Activated CD8-positive, alpha-beta memory T cell treated with anti-CD3 and anti-CD28 coated beads, Interleukin-2, amount 50 U/mL, for 1 hour (primary cell): ENCODE measurements around the gene MARCO.
"Not testable (repeated sequence)": the region's sequence is repeated elsewhere in the genome, so short reads cannot be mapped to it uniquely, and the experiment has no call there.

Experiments used
- DNase-seq: peaks from one replicate; pipeline ENCODE4 v3.0.0-alpha.2; 2020; ENCODE audit errors: extremely low read depth

The MARCO gene

GRCh38 chr2:118974103-118974993 lies 32.4 kb downstream of the MARCO start:
- DNase-seq: no peak

DNA sequence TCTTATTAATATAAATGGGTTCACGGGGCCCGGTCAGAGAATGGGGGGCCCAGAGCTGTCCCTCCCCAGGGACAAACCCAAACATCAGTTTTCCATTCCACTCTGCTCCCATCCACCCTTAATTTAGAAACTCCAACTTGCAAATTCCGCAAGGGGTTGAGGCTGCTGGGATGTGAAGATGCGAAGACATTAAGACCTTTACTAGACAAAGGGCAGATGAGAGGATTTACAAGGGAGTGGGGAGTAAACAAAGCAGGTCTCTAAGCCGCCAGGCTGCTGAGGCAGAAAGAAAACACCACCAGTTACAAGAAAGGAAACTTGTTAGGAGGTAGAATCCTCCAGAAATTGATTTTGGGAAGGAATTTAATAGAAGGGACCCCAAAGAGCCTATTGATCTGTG lies 33.1 kb downstream of the MARCO start:
- DNase-seq: no peak

DNA sequence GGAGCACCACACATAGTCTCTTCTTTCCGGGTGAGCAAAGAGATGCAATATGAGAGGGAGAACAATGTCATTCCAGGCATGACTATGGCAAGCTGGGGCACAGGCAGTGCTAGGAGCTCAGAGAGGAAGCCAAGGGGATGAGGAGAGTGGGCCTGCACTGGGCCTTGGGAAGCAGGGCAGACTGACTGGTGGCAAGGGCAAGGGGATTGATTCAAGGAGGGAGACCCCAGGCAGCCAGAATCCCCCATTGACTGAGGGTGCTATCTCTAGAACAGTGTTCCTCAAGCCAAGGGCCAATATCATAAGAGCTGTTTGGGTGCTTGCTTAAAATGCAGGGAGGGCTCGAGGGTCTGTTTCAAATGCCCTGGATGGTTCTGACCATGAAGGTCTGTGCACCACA lies 36.1 kb downstream of the MARCO start:
- DNase-seq: no peak

- DNase-seq: no peak
Measured at GRCh38 chr2:118979152-118979861, 37.3 kb downstream of the MARCO start.

GRCh38 chr2:118980022-118980421 lies 38.0 kb downstream of the MARCO start:
- DNase-seq: no peak

GRCh38 chr2:118980573-118980972 lies 38.6 kb downstream of the MARCO start:
- no peak for DNase-seq

- DNase-seq: no peak
Measured at GRCh38 chr2:118981632-118982031, 39.6 kb downstream of the MARCO start.

- no peak for DNase-seq
Measured at GRCh38 chr2:118982039-118982438, 40.0 kb downstream of the MARCO start.

GRCh38 chr2:118983133-118983532 lies 41.1 kb downstream of the MARCO start:
- no peak for DNase-seq

- DNase-seq: no peak
Measured at GRCh38 chr2:118983915-118984314, 41.9 kb downstream of the MARCO start.

DNA sequence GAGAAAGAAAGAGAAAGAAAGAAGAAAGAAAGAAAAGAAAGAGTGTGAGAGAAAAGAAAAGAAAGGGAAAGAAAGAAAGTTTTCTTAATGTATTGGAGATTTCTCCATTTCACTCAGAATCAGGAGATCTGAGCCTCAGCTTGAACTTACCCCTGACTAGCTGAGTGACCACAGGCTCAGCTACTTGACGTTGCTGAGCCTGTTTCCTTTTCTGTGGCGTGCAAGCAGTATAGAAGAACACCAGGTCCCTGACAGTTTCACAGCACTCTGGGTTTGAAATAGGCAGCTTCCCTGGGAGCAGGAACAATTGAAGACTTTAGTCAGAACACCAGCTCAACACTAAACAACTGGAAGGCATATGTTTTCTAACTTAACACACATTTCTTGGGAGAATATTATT lies 44.7 kb downstream of the MARCO start:
- DNase-seq: no peak

DNA sequence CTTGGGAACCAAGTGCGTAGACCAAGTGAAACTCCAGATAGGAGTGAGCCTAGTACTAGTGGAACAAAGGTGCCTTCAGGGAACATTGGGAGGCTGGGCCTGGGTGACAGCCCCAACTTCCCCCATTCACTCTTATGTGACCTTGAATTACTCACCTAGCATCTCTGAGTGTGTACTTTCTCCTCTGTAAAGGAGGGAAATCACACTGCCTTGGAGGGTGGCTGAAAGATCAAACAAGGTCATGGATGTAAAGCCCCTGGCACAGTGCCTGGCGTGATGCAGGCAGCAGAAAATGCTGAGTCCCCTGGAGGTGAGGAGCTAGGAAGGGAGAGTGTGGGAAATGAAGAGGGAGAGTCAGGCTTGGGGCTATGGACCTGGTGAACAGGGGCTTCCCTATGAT lies 45.9 kb downstream of the MARCO start:
- DNase-seq: no peak

DNA sequence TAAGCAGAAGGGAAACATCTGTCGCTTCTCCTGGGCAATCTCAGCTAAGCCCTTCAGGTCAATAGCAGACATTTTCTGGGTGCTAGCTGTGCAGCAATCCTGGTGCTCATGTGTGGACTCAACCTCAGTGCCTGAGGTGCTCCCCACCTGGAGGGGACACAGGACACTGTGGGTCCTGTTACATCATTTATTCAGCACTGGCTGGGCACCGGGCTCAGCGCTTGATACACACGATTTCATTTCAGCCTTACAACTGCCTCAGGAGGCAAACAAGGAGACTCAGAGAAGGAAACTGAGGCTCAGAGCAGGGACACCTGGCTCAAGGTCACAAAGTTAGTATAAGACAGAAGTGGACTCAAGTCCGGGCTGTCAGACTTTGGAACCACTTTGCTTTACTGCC lies 46.7 kb downstream of the MARCO start:
- no peak for DNase-seq

DNA sequence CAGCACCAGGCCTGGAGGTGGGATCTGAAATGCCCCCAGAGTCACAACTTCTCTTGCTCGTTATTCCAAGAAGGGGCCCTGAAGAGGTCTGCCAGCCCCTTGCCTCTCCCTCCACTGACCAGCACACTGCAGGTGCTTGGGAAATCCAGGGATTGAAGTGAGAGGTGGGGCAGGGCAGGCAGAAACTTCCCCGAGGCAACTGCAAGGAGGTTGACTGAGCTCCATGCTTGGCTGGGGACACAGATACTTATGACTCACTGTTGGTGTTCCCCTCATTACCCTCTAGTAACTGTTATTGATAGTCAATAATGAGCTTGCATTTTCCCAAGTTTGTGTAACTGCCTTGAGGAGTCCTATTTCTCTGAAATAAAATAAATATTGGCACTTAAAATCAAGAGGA lies 47.5 kb downstream of the MARCO start:
- no peak for DNase-seq

DNA sequence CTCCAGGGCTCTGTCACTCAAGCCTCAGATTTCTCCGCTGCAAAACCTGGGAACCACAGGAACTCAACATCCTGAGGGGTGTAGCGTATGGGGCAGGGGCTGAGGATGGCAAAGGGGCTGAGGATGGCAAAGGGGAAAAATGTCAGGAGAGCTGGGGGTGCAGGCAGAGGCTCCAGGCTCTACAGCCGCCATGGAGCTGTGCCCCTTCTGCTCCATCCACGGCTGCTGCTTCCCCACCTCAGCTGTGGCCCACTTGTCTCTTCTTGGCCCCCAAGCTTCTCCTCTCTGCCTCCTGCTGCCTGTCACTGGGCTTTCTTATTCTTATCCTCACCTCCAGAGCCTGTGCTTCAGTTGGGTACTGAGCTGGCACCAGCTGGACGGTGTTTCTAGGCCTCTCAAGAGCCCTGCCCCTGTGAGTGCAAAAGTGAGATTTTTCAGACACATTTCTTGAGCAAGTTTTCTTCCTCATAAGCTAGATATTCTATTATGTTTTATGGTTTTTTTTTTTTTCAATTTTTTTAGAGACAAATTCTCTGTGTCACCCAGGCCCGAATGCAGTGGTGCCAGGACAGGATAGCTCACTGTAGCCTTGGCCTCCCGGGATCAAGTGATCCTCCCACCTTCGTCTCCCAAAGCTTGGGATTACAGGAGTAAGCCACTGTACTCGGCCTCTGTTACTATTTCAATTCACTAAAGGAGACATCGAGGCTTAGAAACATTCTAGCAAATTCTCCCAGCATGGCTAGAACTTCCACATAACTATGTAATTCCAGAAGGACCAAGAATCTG lies 49.0 kb downstream of the MARCO start:
- no peak for DNase-seq

DNA sequence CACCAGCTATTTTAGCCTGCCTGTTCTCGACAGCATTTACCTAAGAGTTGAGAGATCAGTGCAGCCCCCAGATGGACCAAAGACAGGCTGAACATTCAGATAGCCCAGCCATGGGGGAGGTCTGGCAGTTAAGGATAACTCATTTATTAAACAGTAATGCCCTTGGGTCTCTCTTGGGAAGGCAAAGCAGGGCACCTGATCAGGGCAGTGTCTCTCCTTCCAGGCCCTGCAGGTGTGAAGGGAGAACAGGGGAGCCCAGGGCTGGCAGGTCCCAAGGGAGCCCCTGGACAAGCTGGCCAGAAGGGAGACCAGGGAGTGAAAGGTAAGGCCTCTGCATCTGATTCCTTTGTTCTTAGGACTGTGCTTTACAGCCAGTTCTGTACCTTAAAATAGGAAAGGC lies 49.6 kb downstream of the MARCO start:
- DNase-seq: no peak

DNA sequence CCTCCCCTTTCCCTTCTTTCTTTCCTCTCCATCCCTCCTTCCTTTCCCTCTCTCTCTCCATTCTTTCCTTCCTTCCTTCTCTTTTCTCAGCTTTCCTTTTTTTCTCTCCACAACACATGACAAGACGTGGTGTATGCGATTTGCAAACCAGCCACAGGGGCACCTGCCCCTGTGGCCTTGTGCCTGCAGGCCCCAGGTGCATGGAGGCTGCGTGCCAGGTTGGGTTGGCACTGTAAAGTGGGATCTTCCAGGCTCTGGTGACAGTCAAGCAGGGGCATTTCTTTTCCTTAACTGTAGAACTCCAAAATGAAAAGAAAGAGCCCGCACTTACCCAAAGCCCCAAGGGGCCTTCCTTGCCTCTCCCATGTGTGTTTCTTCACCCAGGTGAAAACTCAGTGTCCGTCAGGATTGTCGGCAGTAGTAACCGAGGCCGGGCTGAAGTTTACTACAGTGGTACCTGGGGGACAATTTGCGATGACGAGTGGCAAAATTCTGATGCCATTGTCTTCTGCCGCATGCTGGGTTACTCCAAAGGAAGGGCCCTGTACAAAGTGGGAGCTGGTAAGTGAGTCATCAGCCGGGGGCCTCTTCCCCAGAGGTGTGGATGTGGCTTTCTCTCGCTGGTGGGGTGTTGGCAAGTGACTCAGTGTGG lies 50.9 kb downstream of the MARCO start:
- DNase-seq: no peak

GRCh38 chr2:118993392-118993752 lies 51.4 kb downstream of the MARCO start:
- no peak for DNase-seq

- DNase-seq: no peak
Measured at GRCh38 chr2:118994172-118994700, 52.2 kb downstream of the MARCO start.

GRCh38 chr2:118994778-118995177 lies 52.8 kb downstream of the MARCO start:
- no peak for DNase-seq

DNA sequence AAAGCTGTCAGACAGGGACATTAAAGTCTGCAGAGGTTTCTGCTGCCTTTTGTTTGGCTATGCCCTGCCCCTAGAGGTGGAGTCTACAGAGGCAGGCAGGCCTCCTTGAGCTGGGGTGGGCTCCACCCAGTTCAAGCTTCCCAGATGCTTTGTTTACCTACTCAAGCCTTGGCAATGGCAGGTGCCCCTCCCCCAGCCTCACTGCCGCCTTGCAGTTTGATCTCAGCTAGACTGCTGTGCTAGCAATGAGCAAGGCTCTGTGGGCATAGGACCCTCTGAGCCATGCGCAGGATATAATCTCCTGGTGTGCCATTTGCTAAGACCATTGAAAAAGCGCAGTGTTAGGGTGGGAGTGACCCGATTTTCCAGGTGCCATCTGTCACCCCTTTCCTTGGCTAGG lies 61.9 kb downstream of the MARCO start:
- not testable (repeated sequence) for DNase-seq

DNA sequence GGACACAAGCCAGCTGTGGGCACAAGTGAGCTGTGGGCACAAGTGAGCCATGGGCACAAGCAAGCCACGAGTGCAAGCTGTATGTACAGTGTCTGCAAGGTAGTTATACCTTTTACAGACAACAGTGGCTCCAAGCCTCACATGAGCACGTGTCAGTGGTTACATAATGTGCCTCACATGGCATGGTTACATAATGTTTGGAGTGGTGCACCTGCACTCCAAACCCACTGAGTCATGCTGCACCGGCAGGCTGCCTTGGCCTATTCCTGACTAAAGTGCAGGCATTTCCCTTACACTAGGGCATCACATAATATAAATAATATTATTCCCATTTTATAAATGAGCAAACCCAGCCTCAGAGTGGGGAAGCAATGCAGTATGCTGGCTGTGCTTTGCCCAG lies 62.6 kb downstream of the MARCO start:
- no peak for DNase-seq
